IMR-90 (cell line): ENCODE measurements around the gene NPTN. TPM values are rescaled to one million over a fixed set of nuclear protein-coding genes. Genes with fewer than 3 reads are reported as not detected.

Source experiments
- ATAC-seq: fragments of 200-7000 bp; cut with Tn5 transposase; 2 replicates; pipeline ENCODE4 v1.9.1; 2020; ENCODE audit warnings: low read depth, mild to moderate bottlenecking, moderate library complexity
- BruUV-seq: library from RNA; stranded (reverse); fragments of 400-500 nt; replicated peaks from 2 replicates; lab custom pipeline; 2021; lab: Mats Ljungman, UMichigan
- CTCF ChIA-PET: fragments of 300-600 bp; formaldehyde crosslinking; extraction: SDS; loops from one replicate; lab custom pipeline; 2021; ENCODE audit warnings: antibody characterized with exemption; lab: Yijun Ruan, JAX
- POLR2A ChIA-PET: fragments of 300-600 bp; sonication (Branson Sonifier 250); formaldehyde crosslinking; loops from one replicate; lab custom pipeline; 2022; ENCODE audit warnings: antibody characterized with exemption; ENCODE audit not compliant: unreplicated experiment; lab: Charles Lee
- DNase-seq: peaks from one replicate; pipeline ENCODE4 v3.0.0; 2013
- H2AFZ ChIP-seq: replicated peaks from 2 replicates; pipeline ENCODE3; 2013; ENCODE audit warnings: low read length, mild to moderate bottlenecking; ENCODE audit not compliant: poor library complexity
- H2AK5ac ChIP-seq: 2 replicates; pipeline ENCODE4 v1.6.1; 2013; ENCODE audit warnings: low read depth, low read length, inconsistent platforms
- H2AK9ac ChIP-seq: replicated peaks from 2 replicates; pipeline ENCODE3; 2013; ENCODE audit warnings: mild to moderate bottlenecking, low read depth, low read length, moderate library complexity; ENCODE audit not compliant: poor library complexity
- H2BK120ac ChIP-seq: 2 replicates; pipeline ENCODE4 v1.6.1; 2013; ENCODE audit warnings: low read depth, low read length, inconsistent platforms
- H2BK15ac ChIP-seq: 3 replicates; pipeline ENCODE4 v1.6.1; 2013; ENCODE audit warnings: low read depth, low read length, inconsistent platforms
- H2BK20ac ChIP-seq: 2 replicates; pipeline ENCODE4 v1.6.1; 2013; ENCODE audit warnings: low read depth, mild to moderate bottlenecking, inconsistent platforms, low read length, moderate library complexity
- H2BK5ac ChIP-seq: 2 replicates; pipeline ENCODE4 v1.6.1; 2013; ENCODE audit warnings: mild to moderate bottlenecking, low read depth, low read length, inconsistent platforms; ENCODE audit not compliant: poor library complexity, severe bottlenecking
- H3K14ac ChIP-seq: replicated peaks from 2 replicates; pipeline ENCODE4 v1.6.1; 2013; ENCODE audit warnings: low read depth, low read length, inconsistent platforms
- H3K18ac ChIP-seq: 2 replicates; pipeline ENCODE4 v1.6.1; 2013; ENCODE audit warnings: low read depth, low read length, control low read depth
- H3K23ac ChIP-seq: 2 replicates; pipeline ENCODE4 v1.6.1; 2013; ENCODE audit warnings: low read depth, low read length, inconsistent platforms
- H3K27ac ChIP-seq: 2 replicates; pipeline ENCODE4 v1.5.1; 2013; ENCODE audit warnings: mild to moderate bottlenecking, control low read depth, low read length; ENCODE audit not compliant: insufficient read depth
- H3K27me3 ChIP-seq: 2 replicates; pipeline ENCODE4 v1.6.1; 2013; ENCODE audit warnings: low read length; ENCODE audit not compliant: control insufficient read depth, insufficient read depth
- H3K36me3 ChIP-seq: 2 replicates; pipeline ENCODE4 v1.6.1; 2013; ENCODE audit warnings: low read length, mixed read lengths; ENCODE audit not compliant: control insufficient read depth, insufficient read depth
- H3K4ac ChIP-seq: 2 replicates; pipeline ENCODE4 v1.6.1; 2013; ENCODE audit warnings: low read depth, low read length, inconsistent platforms
- H3K4me1 ChIP-seq: 2 replicates; pipeline ENCODE4 v1.6.1; 2013; ENCODE audit warnings: low read length, mixed read lengths; ENCODE audit not compliant: control insufficient read depth, insufficient read depth
- H3K4me2 ChIP-seq: 2 replicates; pipeline ENCODE4 v1.6.1; 2013; ENCODE audit warnings: low read depth, mild to moderate bottlenecking, control low read depth, low read length, moderate library complexity
- H3K4me3 ChIP-seq: 2 replicates; pipeline ENCODE4 v1.5.1; 2013; ENCODE audit warnings: low read depth, mild to moderate bottlenecking, control low read depth, low read length, moderate library complexity; ENCODE audit not compliant: insufficient read depth
- H3K56ac ChIP-seq: 2 replicates; pipeline ENCODE4 v1.6.1; 2013; ENCODE audit warnings: low read length, inconsistent platforms; ENCODE audit not compliant: insufficient read depth; ENCODE audit errors: extremely low read depth
- H3K79me1 ChIP-seq, 2 experiments: 2 replicates each; pipeline ENCODE4 v1.6.1; 2013; ENCODE audit warnings: low read length in 2 of 2, inconsistent platforms in 1 of 2, low read depth in 1 of 2
- H3K9ac ChIP-seq: 2 replicates; pipeline ENCODE4 v1.6.1; 2013; ENCODE audit warnings: low read depth, low read length, control low read depth
- H3K9me1 ChIP-seq: 2 replicates; pipeline ENCODE4 v1.6.1; 2013; ENCODE audit warnings: low read length, inconsistent platforms; ENCODE audit not compliant: insufficient read depth
- H3K9me3 ChIP-seq: 2 replicates; pipeline ENCODE4 v1.6.1; 2013; ENCODE audit warnings: low read length; ENCODE audit not compliant: control insufficient read depth, insufficient read depth
- H4K20me1 ChIP-seq: 2 replicates; pipeline ENCODE4 v1.6.1; 2013; ENCODE audit warnings: low read length, inconsistent platforms; ENCODE audit not compliant: insufficient read depth
- H4K5ac ChIP-seq: 2 replicates; pipeline ENCODE4 v1.6.1; 2013; ENCODE audit warnings: mild to moderate bottlenecking, low read depth, low read length, control low read depth
- H4K8ac ChIP-seq, 2 experiments: 2 replicates each; pipeline ENCODE4 v1.6.1; 2013; ENCODE audit warnings: low read depth in 2 of 2, low read length in 2 of 2, control low read depth in 1 of 2, inconsistent platforms in 1 of 2
- H4K91ac ChIP-seq: 2 replicates; pipeline ENCODE4 v1.6.1; 2013; ENCODE audit warnings: low read depth, low read length, inconsistent platforms; ENCODE audit not compliant: insufficient read depth
- CHD1 ChIP-seq: IDR thresholded peaks from 2 replicates; pipeline ENCODE4 v1.6.1; 2012; ENCODE audit warnings: low read depth, low read length, improper control_type of control experiment
- WGBS, 2 experiments: methylation state at CpG; one replicate each; pipeline versions ENCODE4 v1.1.5 to v1.1.7; 2013; ENCODE audit warnings: missing lambda C conversion rate in 2 of 2; ENCODE audit not compliant: insufficient read length in 1 of 2; ENCODE audit errors: extremely low coverage in 2 of 2; 5-methylcytosine and 5-hydroxymethylcytosine counted together
- dilution Hi-C: fragments of 300-500 bp; cut with HindIII; formaldehyde crosslinking; loops from one replicate; pipeline ENCODE4 v1.14.3; 2018; ENCODE audit warnings: low sequenced_read_pairs; ENCODE audit not compliant: unreplicated experiment
- in situ Hi-C: fragments of 300-500 bp; cut with MboI; formaldehyde crosslinking; loops from 3 replicates; pipeline ENCODE4 v1.14.3; 2019; ENCODE audit warnings: low sequenced_read_pairs, inconsistent platforms, mixed read lengths
- intact Hi-C: fragments of 100-400 bp; cut with micrococcal nuclease; formaldehyde crosslinking; loops from 2 replicates; pipeline ENCODE4 v1.10.0; 2022
- polyA plus RNA-seq, 3 experiments: library from polyadenylated mRNA; depleted of rRNA; stranded (reverse); fragments of >200 nt; gene quantifications; 2 replicates each; pipeline ENCODE4 v1.2.3, GENCODE V29; 2012; ENCODE audit warnings: low replicate concordance in 1 of 3
- total RNA-seq: library from RNA; depleted of rRNA; stranded (reverse); fragments of >200 nt; gene quantifications from 2 replicates; pipeline ENCODE4 v1.2.3, GENCODE V29; 2012
- TF ChIP-seq, protein P1 (sequence below): conservative IDR thresholded peaks from 2 replicates; pipeline ENCODE4 v1.5.1; 2012; ENCODE audit warnings: mild to moderate bottlenecking, low read depth, low read length, improper control_type of control experiment
- TF ChIP-seq, protein P2 (sequence below): fragments of 150-350 bp; IDR thresholded peaks from 2 replicates; pipeline ENCODE4 v1.6.1; 2017; ENCODE audit warnings: mild to moderate bottlenecking, antibody characterized with exemption, low read length, low read depth

NPTN gene
- total and polyA plus RNA-seq, 2 of the 4 experiments (the other 2 are of a cell fraction), result 171 to 329 TPM

DNA sequence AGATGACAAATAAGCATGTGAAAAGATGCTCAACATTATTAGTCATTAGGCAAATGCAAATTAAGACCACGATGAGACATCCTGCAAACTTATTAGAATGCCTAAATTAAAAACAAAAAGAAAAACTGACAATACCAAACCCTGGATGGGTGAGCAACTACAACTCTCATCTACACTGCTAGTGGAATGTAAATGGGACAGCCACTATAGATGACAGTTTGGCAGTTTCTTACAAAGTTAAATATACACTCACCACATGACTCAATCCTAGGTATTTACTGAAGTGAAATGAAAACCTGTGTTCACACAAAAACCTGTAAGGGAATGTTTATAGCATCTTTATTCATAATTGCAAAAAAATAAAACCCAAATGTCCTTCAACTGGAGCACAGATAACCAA, 74.7 kb downstream of the NPTN start:
- dilution Hi-C loops (no loop called here), in situ Hi-C loops (loop anchor here (10.0 kb wide), 1 partner anchor 254 kb away; no protein-coding TSS in a partner anchor), intact Hi-C loops (no loop called here)
- Histone ChIP-seq H3K4ac (no peak overlapping the region), H3K36me3 (peaks cover 23% of the 10 kb centered on the region), H2BK15ac (no peak overlapping the region), H3K4me1 (peaks cover 2% of the 10 kb centered on the region), H4K5ac (no peak overlapping the region), H3K14ac (no peak overlapping the region), H3K9me3 (no peaks in the 10 kb centered on the region), H3K27ac (no peak overlapping the region), H3K4me2 (no peak overlapping the region), H2AK9ac (no peak overlapping the region), H3K79me1 (peaks cover 3 to 9% of the 10 kb centered on the region in 2 experiments; a peak in 3 of 4 replicates), H4K8ac (no peak overlapping the region), H3K9me1 (no peaks in the 10 kb centered on the region; the same call in 1 of the 2 replicates), H3K4me3 (no peak overlapping the region), H2BK20ac (no peak overlapping the region), H2AK5ac (no peak overlapping the region), H3K9ac (no peak overlapping the region), H3K18ac (no peak overlapping the region), H3K27me3 (no peaks in the 10 kb centered on the region), H3K56ac (no peak overlapping the region), H2BK120ac (no peak overlapping the region), H2BK5ac (no peak overlapping the region), H2AFZ (no peak overlapping the region), H4K91ac (no peak overlapping the region), H3K23ac (no peak overlapping the region), H4K20me1 (peaks cover 6% of the 10 kb centered on the region)
- CTCF ChIA-PET, result no interaction called here
- ATAC-seq, result no peak
- no peak for TF ChIP-seq CHD1
- TF ChIP-seq, protein P1, sequence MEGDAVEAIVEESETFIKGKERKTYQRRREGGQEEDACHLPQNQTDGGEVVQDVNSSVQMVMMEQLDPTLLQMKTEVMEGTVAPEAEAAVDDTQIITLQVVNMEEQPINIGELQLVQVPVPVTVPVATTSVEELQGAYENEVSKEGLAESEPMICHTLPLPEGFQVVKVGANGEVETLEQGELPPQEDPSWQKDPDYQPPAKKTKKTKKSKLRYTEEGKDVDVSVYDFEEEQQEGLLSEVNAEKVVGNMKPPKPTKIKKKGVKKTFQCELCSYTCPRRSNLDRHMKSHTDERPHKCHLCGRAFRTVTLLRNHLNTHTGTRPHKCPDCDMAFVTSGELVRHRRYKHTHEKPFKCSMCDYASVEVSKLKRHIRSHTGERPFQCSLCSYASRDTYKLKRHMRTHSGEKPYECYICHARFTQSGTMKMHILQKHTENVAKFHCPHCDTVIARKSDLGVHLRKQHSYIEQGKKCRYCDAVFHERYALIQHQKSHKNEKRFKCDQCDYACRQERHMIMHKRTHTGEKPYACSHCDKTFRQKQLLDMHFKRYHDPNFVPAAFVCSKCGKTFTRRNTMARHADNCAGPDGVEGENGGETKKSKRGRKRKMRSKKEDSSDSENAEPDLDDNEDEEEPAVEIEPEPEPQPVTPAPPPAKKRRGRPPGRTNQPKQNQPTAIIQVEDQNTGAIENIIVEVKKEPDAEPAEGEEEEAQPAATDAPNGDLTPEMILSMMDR, result no peak
- TF ChIP-seq, protein P2, sequence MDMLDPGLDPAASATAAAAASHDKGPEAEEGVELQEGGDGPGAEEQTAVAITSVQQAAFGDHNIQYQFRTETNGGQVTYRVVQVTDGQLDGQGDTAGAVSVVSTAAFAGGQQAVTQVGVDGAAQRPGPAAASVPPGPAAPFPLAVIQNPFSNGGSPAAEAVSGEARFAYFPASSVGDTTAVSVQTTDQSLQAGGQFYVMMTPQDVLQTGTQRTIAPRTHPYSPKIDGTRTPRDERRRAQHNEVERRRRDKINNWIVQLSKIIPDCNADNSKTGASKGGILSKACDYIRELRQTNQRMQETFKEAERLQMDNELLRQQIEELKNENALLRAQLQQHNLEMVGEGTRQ, result no peak
- POLR2A ChIA-PET, result no interaction called here
- BruUV-seq, result no TSS peak
- no peak for DNase-seq
- WGBS, 2 experiments, result no CpG with 5 or more reads among the region's 1 CpG
